ENCODE results near the gene SLC2A10. TPM values are rescaled to one million over a fixed set of nuclear protein-coding genes. Genes with fewer than 3 reads are reported as not detected.

SLC2A10 gene
- total RNA-seq, 1 donor, result 52.7 TPM

DNA sequence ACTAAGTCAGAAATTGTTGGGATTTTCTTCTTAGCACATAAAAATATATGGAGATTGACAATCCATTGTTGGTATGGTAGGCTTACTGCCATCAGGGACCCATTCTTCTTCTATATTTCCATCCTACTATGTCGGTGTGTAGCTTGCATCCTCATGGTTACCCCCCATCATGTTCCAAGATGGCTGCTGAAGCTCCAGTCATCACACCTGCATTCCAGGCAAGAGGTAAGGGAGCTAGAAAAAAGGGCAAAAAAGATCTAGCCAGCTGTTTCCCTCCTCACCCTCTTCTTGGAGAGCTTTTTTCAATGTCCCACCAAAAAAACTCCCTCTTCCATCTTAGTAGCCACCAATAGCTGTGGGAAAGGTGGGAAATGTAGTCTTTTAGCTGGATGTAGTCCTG lies 13.6 kb downstream of the SLC2A10 start:
- no peak for DNase-seq (ENCODE audit: low read depth)
- H3K4me3 ChIP-seq (ENCODE audit: low read depth, low read length), result no peak overlapping the region

DNA sequence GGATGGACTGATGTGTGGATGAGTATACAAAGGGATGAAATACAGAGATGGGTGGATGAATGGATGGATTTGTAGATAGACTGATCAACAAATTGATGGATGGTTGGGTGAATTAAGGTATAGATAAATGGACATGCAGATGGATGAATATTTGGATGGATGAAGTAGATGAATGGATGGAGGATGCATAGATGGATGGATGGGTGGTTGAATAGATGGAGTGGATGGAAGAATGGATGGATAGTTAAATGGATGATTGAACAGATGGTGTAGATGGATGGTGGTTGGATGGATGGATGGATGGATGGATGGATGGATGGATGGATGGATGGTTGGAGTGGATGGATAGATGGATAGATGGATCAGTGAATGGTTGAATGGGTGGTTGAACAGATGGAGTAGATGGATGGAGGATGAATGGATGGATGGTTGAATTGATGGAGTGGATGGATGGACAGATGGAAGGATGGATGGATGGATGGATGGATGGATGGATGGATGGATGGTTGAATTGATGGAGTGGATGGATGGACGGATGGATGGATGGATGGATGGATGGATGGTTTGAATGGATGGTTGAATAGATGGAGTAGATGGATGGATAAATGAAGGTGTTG lies 15.0 kb downstream of the SLC2A10 start:
- TF ChIP-seq, protein P1, sequence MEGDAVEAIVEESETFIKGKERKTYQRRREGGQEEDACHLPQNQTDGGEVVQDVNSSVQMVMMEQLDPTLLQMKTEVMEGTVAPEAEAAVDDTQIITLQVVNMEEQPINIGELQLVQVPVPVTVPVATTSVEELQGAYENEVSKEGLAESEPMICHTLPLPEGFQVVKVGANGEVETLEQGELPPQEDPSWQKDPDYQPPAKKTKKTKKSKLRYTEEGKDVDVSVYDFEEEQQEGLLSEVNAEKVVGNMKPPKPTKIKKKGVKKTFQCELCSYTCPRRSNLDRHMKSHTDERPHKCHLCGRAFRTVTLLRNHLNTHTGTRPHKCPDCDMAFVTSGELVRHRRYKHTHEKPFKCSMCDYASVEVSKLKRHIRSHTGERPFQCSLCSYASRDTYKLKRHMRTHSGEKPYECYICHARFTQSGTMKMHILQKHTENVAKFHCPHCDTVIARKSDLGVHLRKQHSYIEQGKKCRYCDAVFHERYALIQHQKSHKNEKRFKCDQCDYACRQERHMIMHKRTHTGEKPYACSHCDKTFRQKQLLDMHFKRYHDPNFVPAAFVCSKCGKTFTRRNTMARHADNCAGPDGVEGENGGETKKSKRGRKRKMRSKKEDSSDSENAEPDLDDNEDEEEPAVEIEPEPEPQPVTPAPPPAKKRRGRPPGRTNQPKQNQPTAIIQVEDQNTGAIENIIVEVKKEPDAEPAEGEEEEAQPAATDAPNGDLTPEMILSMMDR (IDR thresholded peaks at IDR 0.05; ENCODE audit: insufficient read depth, low read depth, low read length), result no peak
- DNase-seq (ENCODE audit: low read depth), result no peak

More for the DNA sequence above, 13.6 kb downstream of the SLC2A10 start:
- TF ChIP-seq, protein P1 (IDR thresholded peaks at IDR 0.05; ENCODE audit: insufficient read depth, low read depth, low read length), result no peak

DNA sequence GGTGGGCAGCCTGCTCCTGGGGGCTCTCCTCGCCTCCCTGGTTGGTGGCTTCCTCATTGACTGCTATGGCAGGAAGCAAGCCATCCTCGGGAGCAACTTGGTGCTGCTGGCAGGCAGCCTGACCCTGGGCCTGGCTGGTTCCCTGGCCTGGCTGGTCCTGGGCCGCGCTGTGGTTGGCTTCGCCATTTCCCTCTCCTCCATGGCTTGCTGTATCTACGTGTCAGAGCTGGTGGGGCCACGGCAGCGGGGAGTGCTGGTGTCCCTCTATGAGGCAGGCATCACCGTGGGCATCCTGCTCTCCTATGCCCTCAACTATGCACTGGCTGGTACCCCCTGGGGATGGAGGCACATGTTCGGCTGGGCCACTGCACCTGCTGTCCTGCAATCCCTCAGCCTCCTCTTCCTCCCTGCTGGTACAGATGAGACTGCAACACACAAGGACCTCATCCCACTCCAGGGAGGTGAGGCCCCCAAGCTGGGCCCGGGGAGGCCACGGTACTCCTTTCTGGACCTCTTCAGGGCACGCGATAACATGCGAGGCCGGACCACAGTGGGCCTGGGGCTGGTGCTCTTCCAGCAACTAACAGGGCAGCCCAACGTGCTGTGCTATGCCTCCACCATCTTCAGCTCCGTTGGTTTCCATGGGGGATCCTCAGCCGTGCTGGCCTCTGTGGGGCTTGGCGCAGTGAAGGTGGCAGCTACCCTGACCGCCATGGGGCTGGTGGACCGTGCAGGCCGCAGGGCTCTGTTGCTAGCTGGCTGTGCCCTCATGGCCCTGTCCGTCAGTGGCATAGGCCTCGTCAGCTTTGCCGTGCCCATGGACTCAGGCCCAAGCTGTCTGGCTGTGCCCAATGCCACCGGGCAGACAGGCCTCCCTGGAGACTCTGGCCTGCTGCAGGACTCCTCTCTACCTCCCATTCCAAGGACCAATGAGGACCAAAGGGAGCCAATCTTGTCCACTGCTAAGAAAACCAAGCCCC lies 16.0 kb downstream of the SLC2A10 start:
- no peak overlapping the region for H3K4me3 ChIP-seq (ENCODE audit: low read depth, low read length)
- TF ChIP-seq, protein P1 (IDR thresholded peaks at IDR 0.05; ENCODE audit: insufficient read depth, low read depth, low read length), result no peak
- no peak for DNase-seq (ENCODE audit: low read depth)

More for the DNA sequence above, 15.0 kb downstream of the SLC2A10 start:
- no peak overlapping the region for H3K4me3 ChIP-seq (ENCODE audit: low read depth, low read length)

DNA sequence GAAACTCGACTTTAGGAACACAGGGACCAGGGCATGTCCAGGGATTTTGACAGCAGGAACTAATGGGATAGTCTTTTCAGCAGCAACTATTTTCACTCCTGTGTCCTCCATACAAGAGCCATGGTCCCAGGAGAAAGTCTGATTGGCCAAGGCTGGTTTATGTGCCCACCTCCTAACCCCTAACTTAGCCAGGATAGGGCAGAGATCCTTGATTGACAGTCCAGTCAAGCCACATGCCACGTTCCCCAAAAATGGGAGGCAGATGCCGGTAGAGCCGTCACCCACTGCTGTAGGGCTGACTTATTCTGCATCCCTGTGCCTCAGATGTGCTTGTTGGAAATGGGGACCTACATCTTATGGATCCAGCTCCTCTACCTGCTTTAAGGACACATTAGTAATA lies 22.3 kb downstream of the SLC2A10 start:
- no peak overlapping the region for H3K4me3 ChIP-seq (ENCODE audit: low read depth, low read length)
- no peak for DNase-seq (ENCODE audit: low read depth)
- TF ChIP-seq, protein P1 (IDR thresholded peaks at IDR 0.05; ENCODE audit: insufficient read depth, low read depth, low read length), result no peak

DNA sequence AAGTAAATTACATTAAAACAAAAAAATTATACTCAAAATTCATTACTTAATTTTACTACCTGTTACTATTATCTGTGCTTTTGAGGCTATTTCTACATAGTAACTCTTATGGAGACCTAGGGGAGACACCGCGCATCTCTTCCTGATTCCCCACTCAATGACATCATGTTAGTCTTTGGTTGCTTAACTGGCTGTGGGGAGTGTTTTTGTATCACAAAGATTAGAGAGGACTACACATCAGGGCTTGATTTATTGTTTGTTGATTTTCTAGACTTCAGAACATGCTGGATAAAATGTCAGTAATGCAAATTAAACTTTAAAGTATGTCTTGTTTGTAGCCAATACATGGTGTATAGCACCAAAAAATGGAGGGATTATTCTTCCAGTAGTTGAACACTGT lies 26.0 kb downstream of the SLC2A10 start:
- TF ChIP-seq, protein P1 (IDR thresholded peaks at IDR 0.05; ENCODE audit: insufficient read depth, low read depth, low read length), result no peak
- no peak overlapping the region for H3K4me3 ChIP-seq (ENCODE audit: low read depth, low read length)
- DNase-seq (ENCODE audit: low read depth), result peak; percentile 67

DNA sequence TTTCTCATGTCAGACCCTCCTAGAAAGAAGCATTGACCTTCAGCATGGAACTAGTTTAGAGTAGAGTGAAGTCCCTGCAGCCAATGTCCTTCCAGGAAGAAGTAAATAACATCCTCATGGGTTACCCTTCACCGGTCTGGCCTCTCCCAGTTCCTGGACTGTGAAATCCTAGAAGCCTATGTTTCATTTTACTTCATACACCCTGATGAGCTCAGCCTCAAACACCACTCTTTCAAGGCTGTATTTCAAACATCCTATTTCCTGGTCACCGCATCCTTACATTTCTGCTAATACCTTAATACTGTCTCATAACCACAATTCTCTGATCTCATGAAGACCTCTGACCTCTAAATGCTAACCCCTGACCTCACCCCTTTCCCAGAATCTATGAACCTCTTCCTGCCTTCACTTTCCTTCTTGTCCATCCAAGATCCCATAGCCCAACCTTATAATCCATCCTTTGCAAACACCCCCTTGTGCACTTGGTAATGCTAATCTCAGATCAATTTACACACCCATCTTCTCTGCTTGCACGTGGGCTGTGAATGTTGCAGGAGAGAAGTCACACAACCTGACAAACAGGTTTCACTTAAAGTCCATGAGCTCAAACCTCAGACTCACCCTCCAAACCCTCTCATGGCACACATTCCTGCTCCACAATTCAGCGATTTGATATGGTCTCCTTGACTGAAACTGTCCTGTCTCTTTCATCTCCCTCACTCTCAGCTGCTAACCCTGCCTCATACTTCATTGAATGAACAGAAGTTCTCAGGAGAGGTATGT lies 30.2 kb downstream of the SLC2A10 start:
- no peak overlapping the region for H3K4me3 ChIP-seq (ENCODE audit: low read depth, low read length)
- TF ChIP-seq, protein P1 (IDR thresholded peaks at IDR 0.05; ENCODE audit: insufficient read depth, low read depth, low read length), result no peak
- DNase-seq (ENCODE audit: low read depth), result no peak
